H1 (cell line): ENCODE data around the gene CRISPLD2. TPM values are rescaled to one million over a fixed set of nuclear protein-coding genes. Genes with fewer than 3 reads are reported as not detected.

Experiments
- HDAC2 ChIP-seq, 2 experiments: fragments of 300-600 bp in 1 of 2; sonication (generic) in 1 of 2; IDR thresholded peaks; 2 replicates each; pipeline ENCODE4 v1.6.1; 2011 to 2012; ENCODE audit warnings: low read depth in 2 of 2, low read length in 2 of 2, mild to moderate bottlenecking in 2 of 2, moderate library complexity in 2 of 2, borderline replicate concordance in 1 of 2, inconsistent platforms in 1 of 2
- NANOG ChIP-seq: IDR thresholded peaks from 2 replicates; pipeline ENCODE4 v1.6.1; 2011; ENCODE audit warnings: low read length, low read depth, mild to moderate bottlenecking, inconsistent platforms; ENCODE audit not compliant: insufficient read depth, poor library complexity, severe bottlenecking
- RFX5 ChIP-seq: IDR thresholded peaks from 2 replicates; pipeline ENCODE4 v1.6.1; 2011; ENCODE audit warnings: low read depth, low read length, improper control_type of control experiment, borderline replicate concordance
- SRF ChIP-seq: IDR thresholded peaks from 2 replicates; pipeline ENCODE4 v1.6.1; 2011; ENCODE audit warnings: mild to moderate bottlenecking, low read depth, low read length, moderate library complexity
- TAF7 ChIP-seq: optimal IDR thresholded peaks from 2 replicates; pipeline ENCODE3; 2011; ENCODE audit warnings: low read depth, mild to moderate bottlenecking, inconsistent platforms, low read length, moderate library complexity, borderline replicate concordance
- ZNF274 ChIP-seq: IDR thresholded peaks from 2 replicates; pipeline ENCODE4 v1.7.0; 2012; ENCODE audit warnings: low read length, borderline replicate concordance; ENCODE audit errors: extremely low read depth
- polyA plus RNA-seq, 7 experiments: library from polyadenylated mRNA; depleted of rRNA in 3 of 7; stranded (reverse) in 5 of 7; unstranded in 2 of 7; fragments of >200 nt in 5 of 7; fragments of 200-250 nt in 2 of 7; gene quantifications; 1 replicate in 5 of 7; 2 replicates in 1 of 7; 4 replicates in 1 of 7; pipeline versions ENCODE4 v1.2.1 to v1.2.3, GENCODE V29; 2011 to 2013; ENCODE audit warnings: missing spikeins in 2 of 7, mixed read lengths in 2 of 7
- total RNA-seq: library from RNA; stranded (reverse); fragmentation: NEBNext Ultra II Directional; extraction: Animal tissue kit (Norgen Biotek cat#: 25700); gene quantifications from 2 replicates; pipeline ENCODE4 v1.2.1, GENCODE V29; 2021

CRISPLD2 gene
- total and polyA plus RNA-seq, 2 of the 8 experiments (the other 6 are each of a cell fraction or from before 2014, with no cell fraction given) = 2.7 to 5.1 TPM

DNA sequence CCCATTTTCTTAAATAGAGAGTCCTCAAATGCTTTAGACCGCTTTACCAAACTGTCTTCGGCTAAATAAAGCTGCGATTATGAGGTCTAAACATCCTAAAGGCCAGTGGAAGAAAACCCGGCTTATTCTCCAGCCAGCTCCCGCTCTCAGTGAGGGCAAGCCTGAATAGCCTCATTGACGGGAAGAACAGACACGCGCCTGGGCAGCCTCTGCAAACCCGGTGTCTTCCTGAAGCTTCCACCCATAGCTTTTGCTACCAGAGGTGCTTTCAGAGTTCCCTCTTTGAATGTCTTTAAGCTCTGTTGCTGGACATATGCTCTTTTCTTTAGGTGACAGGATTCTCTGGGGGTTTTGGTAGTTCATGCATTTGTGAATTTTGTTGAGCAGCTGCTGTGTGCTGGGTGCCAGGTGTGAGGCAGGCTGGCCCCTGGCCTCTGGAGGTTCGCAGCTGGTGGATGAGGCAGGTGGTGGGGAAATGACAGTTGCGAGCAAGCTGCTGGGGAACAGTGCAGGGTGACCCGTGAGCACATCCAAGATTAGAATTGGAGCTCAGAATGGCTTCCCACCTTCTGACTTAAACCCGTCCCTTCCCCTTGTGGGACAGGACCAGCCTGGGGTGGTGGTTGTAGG, 44.7 kb downstream of the CRISPLD2 start (continued):
- TF ChIP-seq NANOG (no peak), HDAC2 (IDR thresholded peaks at IDR 0.05; ENCODE audit: borderline replicate concordance in 1 of 2, low read depth in 2 of 2, low read length in 2 of 2) (no peak), ZNF274 (no peak), TAF7 (no peak), SRF (no peak), RFX5 (no peak)
